Testis (tissue), 2 donors: ENCODE results near the gene ZNF823.

Experiments
- POLR2A ChIP-seq: fragments of 450-650 bp; IDR thresholded peaks from one replicate; pipeline ENCODE4 v1.6.1; 2017; ENCODE audit warnings: antibody characterized with exemption, mild to moderate bottlenecking, moderate library complexity
- TF ChIP-seq, protein P1 (sequence below), 3 experiments: fragments of 450-650 bp in 2 of 3; fragments of 200-600 bp in 1 of 3; sonication (generic) in 1 of 3; IDR thresholded peaks; one replicate each; pipeline ENCODE4 v1.5.1; 2016 to 2019; ENCODE audit warnings: antibody characterized with exemption in 3 of 3, mild to moderate bottlenecking in 2 of 3, moderate library complexity in 1 of 3

- TF ChIP-seq, protein P1, sequence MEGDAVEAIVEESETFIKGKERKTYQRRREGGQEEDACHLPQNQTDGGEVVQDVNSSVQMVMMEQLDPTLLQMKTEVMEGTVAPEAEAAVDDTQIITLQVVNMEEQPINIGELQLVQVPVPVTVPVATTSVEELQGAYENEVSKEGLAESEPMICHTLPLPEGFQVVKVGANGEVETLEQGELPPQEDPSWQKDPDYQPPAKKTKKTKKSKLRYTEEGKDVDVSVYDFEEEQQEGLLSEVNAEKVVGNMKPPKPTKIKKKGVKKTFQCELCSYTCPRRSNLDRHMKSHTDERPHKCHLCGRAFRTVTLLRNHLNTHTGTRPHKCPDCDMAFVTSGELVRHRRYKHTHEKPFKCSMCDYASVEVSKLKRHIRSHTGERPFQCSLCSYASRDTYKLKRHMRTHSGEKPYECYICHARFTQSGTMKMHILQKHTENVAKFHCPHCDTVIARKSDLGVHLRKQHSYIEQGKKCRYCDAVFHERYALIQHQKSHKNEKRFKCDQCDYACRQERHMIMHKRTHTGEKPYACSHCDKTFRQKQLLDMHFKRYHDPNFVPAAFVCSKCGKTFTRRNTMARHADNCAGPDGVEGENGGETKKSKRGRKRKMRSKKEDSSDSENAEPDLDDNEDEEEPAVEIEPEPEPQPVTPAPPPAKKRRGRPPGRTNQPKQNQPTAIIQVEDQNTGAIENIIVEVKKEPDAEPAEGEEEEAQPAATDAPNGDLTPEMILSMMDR (IDR thresholded peaks at IDR 0.05): no peak
- TF ChIP-seq POLR2A: no peak
Measured at GRCh38 chr19:11756965-11757364, 18.2 kb upstream of the ZNF823 start.
